IMR-90 (cell line): Measurements from ENCODE around the gene MAN1C1. TPM values are rescaled to one million over a fixed set of nuclear protein-coding genes. Genes with fewer than 3 reads are reported as not detected.

Experiments used
- ATAC-seq: fragments of 200-7000 bp; cut with Tn5 transposase; 2 replicates; pipeline ENCODE4 v1.9.1; 2020; ENCODE audit warnings: low read depth, mild to moderate bottlenecking, moderate library complexity
- BruUV-seq: library from RNA; stranded (reverse); fragments of 400-500 nt; replicated peaks from 2 replicates; lab custom pipeline; 2021; lab: Mats Ljungman, UMichigan
- CTCF ChIA-PET: fragments of 300-600 bp; formaldehyde crosslinking; extraction: SDS; loops from one replicate; lab custom pipeline; 2021; ENCODE audit warnings: antibody characterized with exemption; lab: Yijun Ruan, JAX
- POLR2A ChIA-PET: fragments of 300-600 bp; sonication (Branson Sonifier 250); formaldehyde crosslinking; loops from one replicate; lab custom pipeline; 2022; ENCODE audit warnings: antibody characterized with exemption; ENCODE audit not compliant: unreplicated experiment; lab: Charles Lee
- DNase-seq: peaks from one replicate; pipeline ENCODE4 v3.0.0; 2013
- H2AFZ ChIP-seq: replicated peaks from 2 replicates; pipeline ENCODE3; 2013; ENCODE audit warnings: low read length, mild to moderate bottlenecking; ENCODE audit not compliant: poor library complexity
- H2AK5ac ChIP-seq: 2 replicates; pipeline ENCODE4 v1.6.1; 2013; ENCODE audit warnings: low read depth, low read length, inconsistent platforms
- H2AK9ac ChIP-seq: replicated peaks from 2 replicates; pipeline ENCODE3; 2013; ENCODE audit warnings: mild to moderate bottlenecking, low read depth, low read length, moderate library complexity; ENCODE audit not compliant: poor library complexity
- H2BK120ac ChIP-seq: 2 replicates; pipeline ENCODE4 v1.6.1; 2013; ENCODE audit warnings: low read depth, low read length, inconsistent platforms
- H2BK15ac ChIP-seq: 3 replicates; pipeline ENCODE4 v1.6.1; 2013; ENCODE audit warnings: low read depth, low read length, inconsistent platforms
- H2BK20ac ChIP-seq: 2 replicates; pipeline ENCODE4 v1.6.1; 2013; ENCODE audit warnings: low read depth, mild to moderate bottlenecking, inconsistent platforms, low read length, moderate library complexity
- H2BK5ac ChIP-seq: 2 replicates; pipeline ENCODE4 v1.6.1; 2013; ENCODE audit warnings: mild to moderate bottlenecking, low read depth, low read length, inconsistent platforms; ENCODE audit not compliant: poor library complexity, severe bottlenecking
- H3K14ac ChIP-seq: replicated peaks from 2 replicates; pipeline ENCODE4 v1.6.1; 2013; ENCODE audit warnings: low read depth, low read length, inconsistent platforms
- H3K18ac ChIP-seq: 2 replicates; pipeline ENCODE4 v1.6.1; 2013; ENCODE audit warnings: low read depth, low read length, control low read depth
- H3K23ac ChIP-seq: 2 replicates; pipeline ENCODE4 v1.6.1; 2013; ENCODE audit warnings: low read depth, low read length, inconsistent platforms
- H3K27ac ChIP-seq: 2 replicates; pipeline ENCODE4 v1.5.1; 2013; ENCODE audit warnings: mild to moderate bottlenecking, control low read depth, low read length; ENCODE audit not compliant: insufficient read depth
- H3K27me3 ChIP-seq: 2 replicates; pipeline ENCODE4 v1.6.1; 2013; ENCODE audit warnings: low read length; ENCODE audit not compliant: control insufficient read depth, insufficient read depth
- H3K36me3 ChIP-seq: 2 replicates; pipeline ENCODE4 v1.6.1; 2013; ENCODE audit warnings: low read length, mixed read lengths; ENCODE audit not compliant: control insufficient read depth, insufficient read depth
- H3K4ac ChIP-seq: 2 replicates; pipeline ENCODE4 v1.6.1; 2013; ENCODE audit warnings: low read depth, low read length, inconsistent platforms
- H3K4me1 ChIP-seq: 2 replicates; pipeline ENCODE4 v1.6.1; 2013; ENCODE audit warnings: low read length, mixed read lengths; ENCODE audit not compliant: control insufficient read depth, insufficient read depth
- H3K4me2 ChIP-seq: 2 replicates; pipeline ENCODE4 v1.6.1; 2013; ENCODE audit warnings: low read depth, mild to moderate bottlenecking, control low read depth, low read length, moderate library complexity
- H3K4me3 ChIP-seq: 2 replicates; pipeline ENCODE4 v1.5.1; 2013; ENCODE audit warnings: low read depth, mild to moderate bottlenecking, control low read depth, low read length, moderate library complexity; ENCODE audit not compliant: insufficient read depth
- H3K56ac ChIP-seq: 2 replicates; pipeline ENCODE4 v1.6.1; 2013; ENCODE audit warnings: low read length, inconsistent platforms; ENCODE audit not compliant: insufficient read depth; ENCODE audit errors: extremely low read depth
- H3K79me1 ChIP-seq, 2 experiments: 2 replicates each; pipeline ENCODE4 v1.6.1; 2013; ENCODE audit warnings: low read length in 2 of 2, inconsistent platforms in 1 of 2, low read depth in 1 of 2
- H3K9ac ChIP-seq: 2 replicates; pipeline ENCODE4 v1.6.1; 2013; ENCODE audit warnings: low read depth, low read length, control low read depth
- H3K9me1 ChIP-seq: 2 replicates; pipeline ENCODE4 v1.6.1; 2013; ENCODE audit warnings: low read length, inconsistent platforms; ENCODE audit not compliant: insufficient read depth
- H3K9me3 ChIP-seq: 2 replicates; pipeline ENCODE4 v1.6.1; 2013; ENCODE audit warnings: low read length; ENCODE audit not compliant: control insufficient read depth, insufficient read depth
- H4K20me1 ChIP-seq: 2 replicates; pipeline ENCODE4 v1.6.1; 2013; ENCODE audit warnings: low read length, inconsistent platforms; ENCODE audit not compliant: insufficient read depth
- H4K5ac ChIP-seq: 2 replicates; pipeline ENCODE4 v1.6.1; 2013; ENCODE audit warnings: mild to moderate bottlenecking, low read depth, low read length, control low read depth
- H4K8ac ChIP-seq, 2 experiments: 2 replicates each; pipeline ENCODE4 v1.6.1; 2013; ENCODE audit warnings: low read depth in 2 of 2, low read length in 2 of 2, control low read depth in 1 of 2, inconsistent platforms in 1 of 2
- H4K91ac ChIP-seq: 2 replicates; pipeline ENCODE4 v1.6.1; 2013; ENCODE audit warnings: low read depth, low read length, inconsistent platforms; ENCODE audit not compliant: insufficient read depth
- BHLHE40 ChIP-seq: fragments of 150-350 bp; IDR thresholded peaks from 2 replicates; pipeline ENCODE4 v1.6.1; 2016; ENCODE audit warnings: mild to moderate bottlenecking, low read depth, low read length
- CEBPB ChIP-seq: IDR thresholded peaks from 2 replicates; pipeline ENCODE4 v1.6.1; 2012; ENCODE audit warnings: low read depth, low read length, improper control_type of control experiment
- CHD1 ChIP-seq: IDR thresholded peaks from 2 replicates; pipeline ENCODE4 v1.6.1; 2012; ENCODE audit warnings: low read depth, low read length, improper control_type of control experiment
- FOS ChIP-seq: fragments of 150-350 bp; IDR thresholded peaks from 2 replicates; pipeline ENCODE4 v1.6.1; 2016; ENCODE audit warnings: low read depth, low read length
- MAFK ChIP-seq: IDR thresholded peaks from 2 replicates; pipeline ENCODE4 v1.6.1; 2012; ENCODE audit warnings: low read depth, low read length, improper control_type of control experiment
- MAZ ChIP-seq: IDR thresholded peaks from 2 replicates; pipeline ENCODE4 v1.6.1; 2012; ENCODE audit warnings: low read depth, mild to moderate bottlenecking, low read length, improper control_type of control experiment, moderate library complexity, borderline replicate concordance
- MXI1 ChIP-seq: IDR thresholded peaks from 2 replicates; pipeline ENCODE4 v1.6.1; 2012; ENCODE audit warnings: low read depth, mild to moderate bottlenecking, low read length, moderate library complexity, borderline replicate concordance
- NFE2L2 ChIP-seq: fragments of 150-350 bp; IDR thresholded peaks from 2 replicates; pipeline ENCODE4 v1.6.1; 2016; ENCODE audit warnings: low read depth, mild to moderate bottlenecking, low read length
- POLR2A ChIP-seq: IDR thresholded peaks from 2 replicates; pipeline ENCODE4 v1.6.1; 2012; ENCODE audit warnings: mild to moderate bottlenecking, low read depth, low read length
- RAD21 ChIP-seq: IDR thresholded peaks from 2 replicates; pipeline ENCODE4 v1.6.1; 2012; ENCODE audit warnings: low read length, improper control_type of control experiment
- RCOR1 ChIP-seq: IDR thresholded peaks from 2 replicates; pipeline ENCODE4 v1.6.1; 2012; ENCODE audit warnings: mild to moderate bottlenecking, low read length, improper control_type of control experiment; ENCODE audit not compliant: insufficient replicate concordance
- RFX5 ChIP-seq: IDR thresholded peaks from 2 replicates; pipeline ENCODE4 v1.8.0; 2012; ENCODE audit warnings: low read depth, mild to moderate bottlenecking, low read length, moderate library complexity
- SMC3 ChIP-seq: fragments of 150-350 bp; IDR thresholded peaks from 2 replicates; pipeline ENCODE4 v1.6.1; 2016; ENCODE audit warnings: low read depth, mild to moderate bottlenecking, antibody characterized with exemption, low read length, moderate library complexity
- USF2 ChIP-seq: fragments of 150-350 bp; IDR thresholded peaks from 2 replicates; pipeline ENCODE4 v1.6.1; 2017; ENCODE audit warnings: mild to moderate bottlenecking, antibody characterized with exemption, low read length, low read depth
- WGBS, 2 experiments: methylation state at CpG; one replicate each; pipeline versions ENCODE4 v1.1.5 to v1.1.7; 2013; ENCODE audit warnings: missing lambda C conversion rate in 2 of 2; ENCODE audit not compliant: insufficient read length in 1 of 2; ENCODE audit errors: extremely low coverage in 2 of 2; 5-methylcytosine and 5-hydroxymethylcytosine counted together
- dilution Hi-C: fragments of 300-500 bp; cut with HindIII; formaldehyde crosslinking; loops from one replicate; pipeline ENCODE4 v1.14.3; 2018; ENCODE audit warnings: low sequenced_read_pairs; ENCODE audit not compliant: unreplicated experiment
- in situ Hi-C: fragments of 300-500 bp; cut with MboI; formaldehyde crosslinking; loops from 3 replicates; pipeline ENCODE4 v1.14.3; 2019; ENCODE audit warnings: low sequenced_read_pairs, inconsistent platforms, mixed read lengths
- intact Hi-C: fragments of 100-400 bp; cut with micrococcal nuclease; formaldehyde crosslinking; loops from 2 replicates; pipeline ENCODE4 v1.10.0; 2022
- polyA plus RNA-seq, 3 experiments: library from polyadenylated mRNA; depleted of rRNA; stranded (reverse); fragments of >200 nt; gene quantifications; 2 replicates each; pipeline ENCODE4 v1.2.3, GENCODE V29; 2012; ENCODE audit warnings: low replicate concordance in 1 of 3
- total RNA-seq: library from RNA; depleted of rRNA; stranded (reverse); fragments of >200 nt; gene quantifications from 2 replicates; pipeline ENCODE4 v1.2.3, GENCODE V29; 2012
- TF ChIP-seq, protein P1 (sequence below): conservative IDR thresholded peaks from 2 replicates; pipeline ENCODE4 v1.5.1; 2012; ENCODE audit warnings: mild to moderate bottlenecking, low read depth, low read length, improper control_type of control experiment
- TF ChIP-seq, protein P2 (sequence below): fragments of 150-350 bp; IDR thresholded peaks from 2 replicates; pipeline ENCODE4 v1.6.1; 2016; ENCODE audit warnings: low read depth, mild to moderate bottlenecking, low read length, moderate library complexity, borderline replicate concordance

Gene MAN1C1
- total and polyA plus RNA-seq, 2 of the 4 experiments (the other 2 are of a cell fraction): 3.2 to 11.3 TPM

GRCh38 chr1:25809283-25809926, 192.8 kb downstream of the MAN1C1 start:
- ChIA-PET POLR2A (no interaction called here), CTCF (interaction anchor here (1.5 kb wide), 1 partner anchor 200 kb away, joined by 6 read pairs; no protein-coding TSS in a partner anchor)
- Histone ChIP-seq H3K4ac (no peak overlapping the region), H2AK5ac (no peak overlapping the region), H3K4me1 (peaks cover 6% of the 10 kb centered on the region), H2BK20ac (no peak overlapping the region), H3K79me1 (peaks cover 9 to 21% of the 10 kb centered on the region in 2 experiments), H3K4me3 (no peak overlapping the region), H3K9me3 (no peaks in the 10 kb centered on the region), H2AFZ (no peak overlapping the region), H3K9me1 (no peaks in the 10 kb centered on the region), H2BK120ac (no peak overlapping the region), H3K27ac (no peak overlapping the region), H3K27me3 (no peaks in the 10 kb centered on the region), H3K14ac (no peak overlapping the region), H3K4me2 (no peak overlapping the region), H2BK15ac (no peak overlapping the region), H2AK9ac (no peak overlapping the region), H3K36me3 (peaks cover 56% of the 10 kb centered on the region; the same call in 1 of the 2 replicates), H4K5ac (no peak overlapping the region), H4K20me1 (peaks cover 21% of the 10 kb centered on the region), H3K56ac (no peak overlapping the region), H3K23ac (no peak overlapping the region), H3K18ac (no peak overlapping the region), H4K91ac (no peak overlapping the region), H4K8ac (no peak overlapping the region), H2BK5ac (no peak overlapping the region), H3K9ac (no peak overlapping the region)
- intact Hi-C loops: no loop called here
- TF ChIP-seq, protein P1, sequence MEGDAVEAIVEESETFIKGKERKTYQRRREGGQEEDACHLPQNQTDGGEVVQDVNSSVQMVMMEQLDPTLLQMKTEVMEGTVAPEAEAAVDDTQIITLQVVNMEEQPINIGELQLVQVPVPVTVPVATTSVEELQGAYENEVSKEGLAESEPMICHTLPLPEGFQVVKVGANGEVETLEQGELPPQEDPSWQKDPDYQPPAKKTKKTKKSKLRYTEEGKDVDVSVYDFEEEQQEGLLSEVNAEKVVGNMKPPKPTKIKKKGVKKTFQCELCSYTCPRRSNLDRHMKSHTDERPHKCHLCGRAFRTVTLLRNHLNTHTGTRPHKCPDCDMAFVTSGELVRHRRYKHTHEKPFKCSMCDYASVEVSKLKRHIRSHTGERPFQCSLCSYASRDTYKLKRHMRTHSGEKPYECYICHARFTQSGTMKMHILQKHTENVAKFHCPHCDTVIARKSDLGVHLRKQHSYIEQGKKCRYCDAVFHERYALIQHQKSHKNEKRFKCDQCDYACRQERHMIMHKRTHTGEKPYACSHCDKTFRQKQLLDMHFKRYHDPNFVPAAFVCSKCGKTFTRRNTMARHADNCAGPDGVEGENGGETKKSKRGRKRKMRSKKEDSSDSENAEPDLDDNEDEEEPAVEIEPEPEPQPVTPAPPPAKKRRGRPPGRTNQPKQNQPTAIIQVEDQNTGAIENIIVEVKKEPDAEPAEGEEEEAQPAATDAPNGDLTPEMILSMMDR: no peak
- TF ChIP-seq BHLHE40: no peak
- TF ChIP-seq RAD21: no peak
- no peak for TF ChIP-seq CEBPB
- TF ChIP-seq MAZ: no peak
- no peak for TF ChIP-seq RFX5
- no peak for TF ChIP-seq MXI1
- no peak for TF ChIP-seq NFE2L2
- no peak for TF ChIP-seq MAFK
- TF ChIP-seq RCOR1: no peak
- TF ChIP-seq, protein P2, sequence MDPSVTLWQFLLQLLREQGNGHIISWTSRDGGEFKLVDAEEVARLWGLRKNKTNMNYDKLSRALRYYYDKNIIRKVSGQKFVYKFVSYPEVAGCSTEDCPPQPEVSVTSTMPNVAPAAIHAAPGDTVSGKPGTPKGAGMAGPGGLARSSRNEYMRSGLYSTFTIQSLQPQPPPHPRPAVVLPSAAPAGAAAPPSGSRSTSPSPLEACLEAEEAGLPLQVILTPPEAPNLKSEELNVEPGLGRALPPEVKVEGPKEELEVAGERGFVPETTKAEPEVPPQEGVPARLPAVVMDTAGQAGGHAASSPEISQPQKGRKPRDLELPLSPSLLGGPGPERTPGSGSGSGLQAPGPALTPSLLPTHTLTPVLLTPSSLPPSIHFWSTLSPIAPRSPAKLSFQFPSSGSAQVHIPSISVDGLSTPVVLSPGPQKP: no peak
- no peak for TF ChIP-seq CHD1
- TF ChIP-seq USF2: no peak
- no peak for TF ChIP-seq FOS
- no peak for TF ChIP-seq SMC3
- no peak for TF ChIP-seq POLR2A
- DNase-seq (no peak), ATAC-seq (no peak)
- in situ Hi-C loops: loop anchor here (25.0 kb wide), 2 partner anchors 397 to 572 kb away; partner anchors contain the start of genes RHCE, RSRP1 and SYF2
- dilution Hi-C loops: no loop called here
- no TSS peak for BruUV-seq
- WGBS, 2 experiments: 92% methylated on average over 7 of the region's 18 CpGs; no CpG with 5 or more reads in 1 of the 2 experiments
